Renal cortex interstitium (tissue), 11 donors: ENCODE measurements around the gene E2F7. TPM values are rescaled to one million over a fixed set of nuclear protein-coding genes. Genes with fewer than 3 reads are reported as not detected.

Experiments
- DNase-seq, 11 donors: peaks; one replicate each; pipeline ENCODE4 v3.0.0-alpha.2; 2013; ENCODE audit warnings: low read depth in 9 of 11, low spot score in 4 of 11; ENCODE audit errors: extremely low read depth in 1 of 11
- polyA plus RNA-seq, 3 donors: library from polyadenylated mRNA; unstranded; fragments of 120-200 nt; gene quantifications; one replicate each; pipeline ENCODE4 v1.2.1, GENCODE V29; 2013; ENCODE audit not compliant: insufficient read length in 3 of 3

The E2F7 gene
- polyA plus RNA-seq, 3 donors = 6.9 to 9.6 (median 7.4) TPM

GRCh38 chr12:76990716-76991115 is 74.7 kb downstream of the E2F7 start:
- DNase-seq = no peak

- no peak for DNase-seq
Observed at GRCh38 chr12:76984566-76984965, 80.8 kb downstream of the E2F7 start.

DNA sequence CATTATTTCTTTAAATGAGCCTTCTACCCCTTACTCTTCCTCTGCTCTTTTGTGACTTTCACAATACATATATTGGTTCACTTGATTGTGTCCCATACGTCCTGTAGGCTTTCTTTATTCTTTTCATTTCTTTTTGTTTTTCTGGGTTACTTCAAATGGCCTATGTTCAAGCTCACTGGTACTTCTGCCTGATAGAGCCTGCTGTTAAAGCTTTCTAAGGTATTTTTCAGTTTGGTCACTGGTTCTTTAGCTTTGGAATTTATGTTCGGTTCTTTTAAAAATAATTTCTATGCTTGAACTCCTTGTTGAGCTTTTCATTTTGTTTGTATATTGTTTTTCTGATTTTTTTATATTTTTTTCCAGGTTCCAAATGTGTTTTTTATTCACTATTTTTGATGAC is 81.9 kb downstream of the E2F7 start:
- no peak for DNase-seq

DNA sequence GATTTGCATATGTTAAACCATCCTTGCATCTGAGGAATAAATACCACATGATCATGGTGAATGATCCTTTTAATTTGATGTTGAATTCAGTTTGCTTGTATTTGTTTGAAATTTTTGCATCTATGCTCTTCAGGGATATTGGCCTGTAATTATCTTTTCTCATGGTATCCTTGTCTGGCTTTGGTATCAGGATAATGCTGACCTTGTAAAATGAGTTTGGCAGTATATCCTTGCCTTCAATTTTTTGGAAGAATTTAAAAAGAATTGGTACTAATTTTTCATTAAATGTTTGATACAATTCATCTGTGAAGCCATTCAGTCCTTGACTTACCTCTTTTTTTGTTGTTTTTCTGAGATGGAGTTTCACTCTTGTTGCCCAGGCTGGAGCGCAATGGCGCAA is 85.2 kb downstream of the E2F7 start:
- no peak for DNase-seq

DNA sequence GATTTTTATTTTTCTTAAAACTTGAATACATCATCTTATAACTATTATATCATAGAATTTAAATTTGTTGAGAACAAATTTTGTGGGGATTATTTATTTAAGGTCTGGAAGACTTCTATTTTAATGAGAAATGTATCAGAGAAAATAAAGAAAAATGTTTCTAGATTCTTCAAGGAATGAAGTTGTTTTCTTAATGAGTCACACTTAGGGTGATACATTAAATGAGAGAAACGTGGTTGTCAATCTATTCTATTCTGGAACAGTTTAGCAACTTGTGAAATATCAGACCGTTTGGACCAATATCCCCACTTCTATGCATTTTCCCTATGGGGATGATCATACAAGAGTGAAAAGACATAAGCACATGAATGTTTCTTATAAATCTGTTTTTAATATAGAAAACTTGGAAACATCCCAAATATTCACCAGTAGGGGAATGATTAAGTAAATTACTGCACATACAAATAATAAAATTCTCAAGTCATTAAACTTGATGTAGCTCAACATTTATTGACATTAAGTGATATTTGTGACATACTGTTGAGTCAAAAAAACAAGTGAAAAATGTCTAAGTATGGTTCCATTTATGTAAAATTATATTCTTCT is 88.5 kb downstream of the E2F7 start:
- DNase-seq = no peak

Other genes with a start within 250 kb of the E2F7 start
- 100 to 1,000 TPM in 1 of 3 donors, 10 to 100 TPM in 2; 86.6 to 107 (median 98.9) TPM for gene CSRP2, start 186.6 kb downstream of the E2F7 start, polyA plus RNA-seq